Inferior parietal cortex (tissue), 1 donor: ENCODE data around the gene CHD9NB.
"Not testable (repeated sequence)": the region's sequence is repeated elsewhere in the genome, so short reads cannot be mapped to it uniquely, and the experiment has no call there.

Experiments used
- DNase-seq: peaks from one replicate; pipeline ENCODE4 v3.0.0-alpha.2; 2016; ENCODE audit errors: extremely low spot score

The CHD9NB gene

GRCh38 chr16:53083119-53083518 lies 30.4 kb upstream of the CHD9NB start:
- DNase-seq = no peak

- DNase-seq = no peak
These were observed 29.8 kb upstream of the CHD9NB start for GRCh38 chr16:53082509-53082908.

GRCh38 chr16:53081686-53082407 lies 29.1 kb upstream of the CHD9NB start:
- no peak for DNase-seq

- DNase-seq = no peak
These were observed 28.3 kb upstream of the CHD9NB start for GRCh38 chr16:53081032-53081424.

- DNase-seq = no peak
These were observed 27.8 kb upstream of the CHD9NB start for GRCh38 chr16:53080345-53081031.

- no peak for DNase-seq
These were observed 26.2 kb upstream of the CHD9NB start for GRCh38 chr16:53078765-53079485.

GRCh38 chr16:53078247-53078646 lies 25.6 kb upstream of the CHD9NB start:
- no peak for DNase-seq

- DNase-seq = not testable (repeated sequence)
These were observed 22.8 kb upstream of the CHD9NB start for GRCh38 chr16:53075461-53075860.

- not testable (repeated sequence) for DNase-seq
These were observed 21.6 kb upstream of the CHD9NB start for GRCh38 chr16:53074296-53074695.

- DNase-seq = no peak
These were observed 20.3 kb upstream of the CHD9NB start for GRCh38 chr16:53073022-53073421.

GRCh38 chr16:53071748-53072301 lies 19.1 kb upstream of the CHD9NB start:
- DNase-seq = no peak

- no peak for DNase-seq
These were observed 17.1 kb upstream of the CHD9NB start for GRCh38 chr16:53069772-53070171.

- no peak for DNase-seq
These were observed 15.7 kb upstream of the CHD9NB start for GRCh38 chr16:53068423-53068833.

GRCh38 chr16:53067675-53068074 lies 15.0 kb upstream of the CHD9NB start:
- no peak for DNase-seq

- DNase-seq = no peak
These were observed 12.9 kb upstream of the CHD9NB start for GRCh38 chr16:53065461-53066061.

GRCh38 chr16:53064081-53064578 lies 11.4 kb upstream of the CHD9NB start:
- no peak for DNase-seq

GRCh38 chr16:53061701-53062159 lies 9.0 kb upstream of the CHD9NB start:
- DNase-seq = no peak

- no peak for DNase-seq
These were observed 8.6 kb upstream of the CHD9NB start for GRCh38 chr16:53061256-53061655.

GRCh38 chr16:53059672-53060071 lies 7.0 kb upstream of the CHD9NB start:
- no peak for DNase-seq

GRCh38 chr16:53058882-53059281 lies 6.2 kb upstream of the CHD9NB start:
- DNase-seq = no peak

GRCh38 chr16:53058441-53058840 lies 5.7 kb upstream of the CHD9NB start:
- DNase-seq = no peak

GRCh38 chr16:53057658-53058057 lies 5.0 kb upstream of the CHD9NB start:
- no peak for DNase-seq
